Erythroblast (primary cell): ENCODE data around the gene EIF4A3.

ENCODE experiments used
- DNase-seq, 2 experiments: peaks; one replicate each; lab custom pipeline; 2025; lab: John Stamatoyannopoulos, UW
- GATA1 ChIP-seq: IDR thresholded peaks from 2 replicates; pipeline ENCODE4 v1.6.1; 2011; ENCODE audit warnings: low read depth, mild to moderate bottlenecking, control low read depth, low read length, moderate library complexity
- POLR2A ChIP-seq: IDR thresholded peaks from 2 replicates; pipeline ENCODE4 v1.6.1; 2011; ENCODE audit warnings: mild to moderate bottlenecking, low read length

EIF4A3 gene

DNA sequence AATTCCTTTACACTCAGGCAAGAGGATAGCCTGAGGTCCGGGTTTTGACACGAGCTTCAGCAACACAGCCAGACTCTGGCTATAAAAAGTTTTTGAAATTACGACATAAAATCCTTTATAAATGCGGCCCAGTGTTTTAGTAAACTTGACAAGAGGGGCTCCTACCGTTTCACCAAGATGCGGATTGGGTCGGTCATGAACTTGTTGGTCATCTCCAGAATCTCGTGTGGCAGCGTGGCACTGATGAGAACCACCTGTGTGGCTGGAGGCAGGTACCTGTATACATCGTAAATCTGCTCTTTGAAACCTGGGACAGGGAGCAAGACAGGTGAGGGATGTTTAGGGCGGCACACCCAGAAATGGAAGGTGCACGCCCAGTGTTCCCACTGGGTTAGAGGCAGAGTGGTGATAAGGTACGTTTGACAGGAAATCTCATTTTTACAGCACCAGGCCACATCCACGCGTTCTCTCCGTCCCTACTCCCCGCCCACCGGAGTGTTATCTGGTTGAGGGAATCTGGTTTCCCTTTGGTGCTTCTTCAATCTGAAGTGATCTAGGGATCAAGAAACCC, 8.0 kb downstream of the EIF4A3 start:
- DNase-seq, result no peak

DNA sequence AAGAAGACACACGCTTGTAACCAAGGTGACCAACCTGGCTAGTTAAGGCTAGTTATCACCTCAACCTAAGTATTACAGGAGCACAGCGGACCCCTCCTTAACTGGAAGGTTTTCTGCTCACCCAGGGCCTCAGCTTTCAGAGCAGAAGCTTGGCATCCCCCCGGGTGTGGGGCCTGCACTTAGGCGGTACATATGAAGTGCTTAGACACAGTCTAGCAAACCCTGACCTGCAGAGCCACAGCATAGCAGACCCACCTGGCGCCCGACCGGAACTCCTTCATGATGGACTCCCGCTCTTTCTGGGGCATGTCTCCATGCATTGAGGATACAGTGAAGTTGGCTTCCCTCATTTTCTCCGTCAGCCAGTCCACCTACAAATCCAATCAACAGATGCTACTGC, 9.8 kb downstream of the EIF4A3 start:
- DNase-seq, result no peak

More for the DNA sequence above, 8.0 kb downstream of the EIF4A3 start:
- TF ChIP-seq POLR2A, result no peak
- TF ChIP-seq GATA1, result no peak

DNA sequence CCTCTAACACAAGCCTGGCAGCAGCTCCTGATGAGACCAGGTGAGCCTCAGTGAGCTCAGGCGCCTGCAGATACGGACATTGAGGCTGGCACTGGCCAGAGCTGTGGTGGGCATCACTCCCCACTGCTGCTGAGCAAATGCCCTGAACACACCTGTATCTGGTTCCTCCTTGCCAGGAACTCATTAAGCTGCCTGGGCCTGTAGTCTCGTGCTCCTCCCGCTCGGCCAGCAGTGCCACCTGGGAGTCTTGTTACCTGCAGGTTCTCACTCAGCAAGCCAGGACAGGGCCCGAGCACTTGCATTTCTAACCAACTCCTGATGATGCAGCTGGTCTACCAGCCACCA, 13.3 kb downstream of the EIF4A3 start:
- TF ChIP-seq GATA1 (no peak), POLR2A (no peak)
- no peak for DNase-seq

More for the DNA sequence above, 9.8 kb downstream of the EIF4A3 start:
- TF ChIP-seq GATA1 (no peak), POLR2A (no peak)

- TF ChIP-seq POLR2A, result peak; percentile 26
- no peak for TF ChIP-seq GATA1
- DNase-seq, result no peak
Observed at GRCh38 chr17:80132906-80133625, 13.9 kb downstream of the EIF4A3 start.

DNA sequence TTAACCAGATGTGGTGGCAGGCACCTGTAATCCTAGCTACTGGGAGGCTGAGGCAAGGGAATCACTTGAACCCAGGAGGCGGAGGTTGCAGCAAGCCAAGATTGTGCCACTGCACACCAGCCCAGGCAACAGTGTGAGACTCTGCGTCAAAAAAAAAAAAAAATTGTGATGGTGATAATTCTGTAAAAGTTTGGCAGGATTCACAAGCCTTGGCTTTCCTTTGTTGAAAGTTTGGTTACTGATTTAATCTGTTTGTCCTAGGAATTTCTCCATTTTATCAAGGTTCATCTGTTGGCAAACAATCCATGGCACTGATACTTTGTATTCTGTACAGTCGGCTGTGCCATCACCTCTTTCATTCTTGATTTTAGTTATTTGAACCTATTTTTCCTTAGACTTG, 15.9 kb downstream of the EIF4A3 start:
- no peak for DNase-seq
- no peak for TF ChIP-seq POLR2A
- TF ChIP-seq GATA1, result no peak

GRCh38 chr17:80129006-80129565, 17.8 kb downstream of the EIF4A3 start:
- TF ChIP-seq GATA1 (no peak), POLR2A (no peak)
- no peak for DNase-seq

- TF ChIP-seq POLR2A, result no peak
- no peak for TF ChIP-seq GATA1
- no peak for DNase-seq
Observed at GRCh38 chr17:80126449-80126715, 20.5 kb downstream of the EIF4A3 start.

GRCh38 chr17:80125656-80126448, 21.1 kb downstream of the EIF4A3 start:
- TF ChIP-seq POLR2A (no peak), GATA1 (no peak)
- DNase-seq, result no peak

GRCh38 chr17:80124351-80124981, 22.5 kb downstream of the EIF4A3 start:
- TF ChIP-seq GATA1 (no peak), POLR2A (no peak)
- no peak for DNase-seq

DNA sequence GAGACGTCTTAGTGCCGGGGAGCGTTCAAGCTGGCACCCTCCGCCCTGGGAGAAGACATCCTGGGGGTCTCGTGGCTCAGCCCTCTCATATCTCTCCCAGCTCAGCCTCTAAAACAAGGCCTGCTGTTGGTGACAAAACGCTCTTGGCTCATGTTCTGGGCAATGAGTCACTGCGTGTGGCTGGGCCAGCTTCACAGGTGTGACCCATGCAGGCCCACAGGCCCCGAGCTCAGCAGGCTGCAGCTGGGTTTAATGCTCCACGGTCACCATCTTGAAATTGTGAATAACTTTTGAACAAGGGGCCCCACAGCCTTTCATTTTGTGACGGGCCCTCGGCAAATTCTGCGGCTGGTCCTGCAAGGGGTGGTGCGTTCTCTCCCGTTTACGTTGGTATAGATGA, 23.1 kb downstream of the EIF4A3 start:
- no peak for DNase-seq
- TF ChIP-seq GATA1 (no peak), POLR2A (no peak)

GRCh38 chr17:80122926-80123505, 23.9 kb downstream of the EIF4A3 start:
- TF ChIP-seq GATA1 (no peak), POLR2A (no peak)

GRCh38 chr17:80122026-80122575, 24.8 kb downstream of the EIF4A3 start:
- no peak for TF ChIP-seq POLR2A
- no peak for TF ChIP-seq GATA1
- DNase-seq, result no peak

More at GRCh38 chr17:80122926-80123505, 23.9 kb downstream of the EIF4A3 start:
- DNase-seq, result no peak

DNA sequence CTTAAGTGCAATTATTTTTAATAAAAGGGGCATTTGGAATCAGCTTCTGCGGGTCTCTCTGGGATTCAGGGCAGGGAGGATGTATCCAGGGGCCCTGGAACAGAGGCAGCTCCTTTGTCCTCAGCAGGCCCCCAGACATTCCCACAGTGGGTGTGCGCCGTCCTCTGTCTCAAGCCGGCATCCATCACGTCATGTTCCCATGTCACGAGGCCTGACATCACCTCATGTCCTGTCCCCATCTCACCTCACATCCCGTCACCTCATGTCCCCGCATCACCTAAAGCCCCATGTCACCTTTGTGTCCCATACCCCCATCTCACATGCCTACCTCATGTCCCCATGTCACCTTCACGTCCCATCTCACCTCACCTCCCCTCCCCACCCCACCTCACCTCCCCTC, 27.1 kb downstream of the EIF4A3 start:
- TF ChIP-seq POLR2A (no peak), GATA1 (no peak)
- DNase-seq, result no peak
